ENCODE data around the gene GPR18. TPM values are rescaled to one million over a fixed set of nuclear protein-coding genes. Genes with fewer than 3 reads are reported as not detected.

GPR18 gene
- polyA plus RNA-seq, 3 donors: 1.7 to 3.8 (median 2.2) TPM

- peak overlapping the region in 1 of 7 donors; percentile 19 for H3K27ac Mint-ChIP-seq
- H3K4me3 Mint-ChIP-seq: no peak overlapping the region
- no peaks in the 10 kb centered on the region for H3K9me3 Mint-ChIP-seq
- intact Hi-C loops (cut with micrococcal nuclease): loop anchor here in 1 of 2 donors (5.0 kb wide), 1 partner anchor 53 kb away; the partner anchor contains the start of gene UBAC2
- Histone ChIP-seq H3K79me2 (ENCODE audit: insufficient read depth, low read length) (peaks cover 83% of the 10 kb centered on the region), H3K4me3 (replicated peaks in 1 of 3; ENCODE audit: low read depth in 2 of 3, low read length in 3 of 3) (no peak overlapping the region), H3K27ac (ENCODE audit: low read depth in 1 of 2, low read length in 2 of 2) (no peak overlapping the region), H3K9ac (ENCODE audit: insufficient read depth, low read length, poor library complexity, severe bottlenecking) (no peak overlapping the region), H3K9me3 (replicated peaks in 1 of 2; ENCODE audit: control insufficient read depth in 1 of 2, insufficient read depth in 1 of 2, low read length in 2 of 2) (no peaks in the 10 kb centered on the region), H3K4me2 (replicated peaks; ENCODE audit: extremely low read depth, low read length, poor library complexity, severe bottlenecking) (no peak overlapping the region), H2AFZ (ENCODE audit: insufficient read depth, low read depth, low read length, poor library complexity, severe bottlenecking) (no peak overlapping the region), H3K36me3 (replicated peaks in 1 of 2; ENCODE audit: control insufficient read depth in 1 of 2, insufficient read depth in 2 of 2, low read length in 2 of 2) (peaks cover 11 to 17% of the 10 kb centered on the region in 2 donors), H3K4me1 (ENCODE audit: control insufficient read depth in 1 of 2, insufficient read depth in 2 of 2, low read length in 2 of 2) (peaks cover 54 to 60% of the 10 kb centered on the region in 2 donors), H3K27me3 (ENCODE audit: control insufficient read depth in 2 of 2, insufficient read depth in 2 of 2, low read length in 2 of 2) (no peaks in the 10 kb centered on the region), H4K20me1 (ENCODE audit: insufficient read depth, low read length) (peaks cover 9% of the 10 kb centered on the region)
- 99% methylated on average over 12 of the region's 14 CpGs for WGBS (ENCODE audit: insufficient coverage)
- H3K27me3 Mint-ChIP-seq (ENCODE audit: low read depth in 3 of 3): no peaks in the 10 kb centered on the region
- peaks cover 23 to 25% of the 10 kb centered on the region in 2 donors for H3K36me3 Mint-ChIP-seq
- no peak for TF ChIP-seq CTCF (IDR thresholded peaks at IDR 0.05)
- no peak for DNase-seq
- H3K4me1 Mint-ChIP-seq: peaks cover 53% of the 10 kb centered on the region
Measured at GRCh38 chr13:99254830-99255229, 3.3 kb downstream of the GPR18 start.

GRCh38 chr13:99251921-99252320 lies 6.3 kb downstream of the GPR18 start:
- peaks cover 20 to 46% of the 10 kb centered on the region in 2 donors for H3K36me3 ChIP-seq (replicated peaks in 1 of 2; ENCODE audit: control insufficient read depth in 1 of 2, insufficient read depth in 2 of 2, low read length in 2 of 2)
- Mint-ChIP-seq H3K27me3 (ENCODE audit: low read depth in 3 of 3) (peaks cover 0 to 2% (median 0%) of the 10 kb centered on the region in 3 donors), H3K4me1 (peaks cover 41% of the 10 kb centered on the region), H3K9me3 (peaks cover 0 to 2% (median 0%) of the 10 kb centered on the region in 7 donors), H3K27ac (peak overlapping the region; percentile 62 to 92 (median 79)), H3K4me3 (peak overlapping the region in 1 of 2 donors; percentile 56), H3K36me3 (peaks cover 42 to 43% of the 10 kb centered on the region in 2 donors)
- peak overlapping the region; percentile 15 to 72 for H3K27ac ChIP-seq (ENCODE audit: low read depth in 1 of 2, low read length in 2 of 2)
- WGBS (ENCODE audit: insufficient coverage): 0% methylated on average over 1 of the region's 4 CpGs
- peaks cover 87% of the 10 kb centered on the region for H3K79me2 ChIP-seq (ENCODE audit: insufficient read depth, low read length)
- no peak overlapping the region for H3K9ac ChIP-seq (ENCODE audit: insufficient read depth, low read length, poor library complexity, severe bottlenecking)
- H3K27me3 ChIP-seq (ENCODE audit: control insufficient read depth in 2 of 2, insufficient read depth in 2 of 2, low read length in 2 of 2): no peaks in the 10 kb centered on the region
- peaks cover 32 to 33% of the 10 kb centered on the region in 2 donors for H3K4me1 ChIP-seq (ENCODE audit: control insufficient read depth in 1 of 2, insufficient read depth in 2 of 2, low read length in 2 of 2)
- no peak for TF ChIP-seq CTCF (IDR thresholded peaks at IDR 0.05)
- intact Hi-C loops (cut with micrococcal nuclease): no loop called here
- H3K4me2 ChIP-seq (replicated peaks; ENCODE audit: extremely low read depth, low read length, poor library complexity, severe bottlenecking): no peak overlapping the region
- H4K20me1 ChIP-seq (ENCODE audit: insufficient read depth, low read length): peaks cover 9% of the 10 kb centered on the region
- H3K9me3 ChIP-seq (replicated peaks in 1 of 2; ENCODE audit: control insufficient read depth in 1 of 2, insufficient read depth in 1 of 2, low read length in 2 of 2): no peaks in the 10 kb centered on the region
- no peak overlapping the region for H2AFZ ChIP-seq (ENCODE audit: insufficient read depth, low read depth, low read length, poor library complexity, severe bottlenecking)
- DNase-seq: peak in 1 of 3 donors; percentile 50
- no peak overlapping the region for H3K4me3 ChIP-seq (replicated peaks in 1 of 3; ENCODE audit: low read depth in 2 of 3, low read length in 3 of 3)

Data from CD14-positive monocyte (primary cell).